HepG2 (cell line): Measurements from ENCODE around the gene TLK2.
"Not testable (repeated sequence)": the region's sequence is repeated elsewhere in the genome, so short reads cannot be mapped to it uniquely, and the experiment has no call there.

ENCODE experiments used
- ATF6 ChIP-seq: sonication (generic); formaldehyde crosslinking; conservative IDR thresholded peaks from 2 replicates; pipeline ENCODE4 v1.4.0; 2020; ENCODE audit warnings: missing genetic modification reagents
- CEBPG ChIP-seq: IDR thresholded peaks from 2 replicates; pipeline ENCODE4 v1.6.1; 2016
- CREB1 ChIP-seq, 2 experiments: fragments of 450-650 bp in 1 of 2; IDR thresholded peaks; 2 replicates each; pipeline ENCODE4 v1.6.1; 2016 to 2017; ENCODE audit warnings: control low read depth in 1 of 2, mild to moderate bottlenecking in 1 of 2, missing compliant biosample characterization in 1 of 2, missing genetic modification characterization in 1 of 2
- DRAP1 ChIP-seq: IDR thresholded peaks from 2 replicates; pipeline ENCODE4 v1.6.1; 2016; ENCODE audit warnings: missing genetic modification reagents, missing compliant biosample characterization
- EHMT2 ChIP-seq: fragments of 200-600 bp; sonication (generic); IDR thresholded peaks from 2 replicates; pipeline ENCODE4 v1.7.0; 2017; ENCODE audit warnings: antibody characterized with exemption, low read depth, low read length, borderline replicate concordance
- EP300 ChIP-seq, 3 experiments: sonication (generic) in 1 of 3; formaldehyde crosslinking in 1 of 3; IDR thresholded peaks; 2 replicates each; pipeline versions ENCODE4 v1.5.1 to v1.6.1; 2011 to 2020; ENCODE audit warnings: low read depth in 2 of 3, low read length in 2 of 3, borderline replicate concordance in 1 of 3, improper control_type of control experiment in 1 of 3, mild to moderate bottlenecking in 1 of 3, missing genetic modification reagents in 1 of 3, moderate library complexity in 1 of 3
- MAX ChIP-seq: IDR thresholded peaks from 2 replicates; pipeline ENCODE4 v1.6.1; 2012; ENCODE audit warnings: inconsistent platforms
- MYC ChIP-seq: sonication (generic); formaldehyde crosslinking; IDR thresholded peaks from 2 replicates; pipeline ENCODE4 v1.9.0; 2021; ENCODE audit warnings: missing genetic modification reagents, borderline replicate concordance
- PRDM4 ChIP-seq: sonication (generic); formaldehyde crosslinking; IDR thresholded peaks from 2 replicates; pipeline ENCODE4 v1.9.0; 2021; ENCODE audit warnings: missing genetic modification reagents, borderline replicate concordance
- RXRA ChIP-seq: sonication (generic); formaldehyde crosslinking; IDR thresholded peaks from 2 replicates; pipeline ENCODE4 v1.5.1; 2020; ENCODE audit warnings: missing genetic modification reagents
- SP2 ChIP-seq: sonication (generic); formaldehyde crosslinking; IDR thresholded peaks from 2 replicates; pipeline ENCODE4 v1.5.1; 2020; ENCODE audit warnings: mild to moderate bottlenecking, missing genetic modification reagents
- ZBTB21 ChIP-seq: sonication (generic); formaldehyde crosslinking; IDR thresholded peaks from 2 replicates; pipeline ENCODE4 v1.4.0; 2020; ENCODE audit warnings: missing genetic modification reagents
- ZNF713 ChIP-seq: sonication (generic); formaldehyde crosslinking; IDR thresholded peaks from 2 replicates; pipeline ENCODE4 v1.4.0; 2020; ENCODE audit warnings: mild to moderate bottlenecking, missing genetic modification reagents

- not testable (repeated sequence) for TF ChIP-seq CREB1 (IDR thresholded peaks at IDR 0.05); CREB1 (CRISPR knock-in tag; IDR thresholded peaks at IDR 0.05); MAX; MYC (CRISPR knock-in tag); SP2; ATF6 (CRISPR knock-in tag); EHMT2; RXRA (CRISPR knock-in tag); ZNF713 (CRISPR knock-in tag); CEBPG (CRISPR knock-in tag); ZBTB21; PRDM4 (CRISPR knock-in tag); DRAP1; EP300 (IDR thresholded peaks at IDR 0.05; ENCODE audit: low read depth in 2 of 2, low read length in 2 of 2); EP300 (CRISPR knock-in tag; IDR thresholded peaks at IDR 0.05; ENCODE audit: borderline replicate concordance)
These were observed 26.2 kb downstream of the TLK2 start for GRCh38 chr17:62504857-62505256.
